Ascending aorta (tissue), 2 donors: ENCODE results near the gene ZEB2. TPM values are rescaled to one million over a fixed set of nuclear protein-coding genes. Genes with fewer than 3 reads are reported as not detected.

Experiments used
- DNase-seq, 2 donors: peaks; one replicate each; pipeline ENCODE4 v3.0.0-alpha.2; 2019; ENCODE audit warnings: low spot score in 2 of 2
- H3K27ac ChIP-seq, 2 donors: fragments of 200-600 bp; sonication (generic); one replicate each; pipeline ENCODE4 v1.5.1; 2016 to 2017; ENCODE audit warnings: mild to moderate bottlenecking in 1 of 2
- H3K27me3 ChIP-seq: fragments of 200-600 bp; sonication (generic); one replicate; pipeline ENCODE4 v1.5.1; 2017
- H3K36me3 ChIP-seq, 2 donors: fragments of 200-600 bp; sonication (generic); one replicate each; pipeline ENCODE4 v1.5.1; 2016
- H3K4me1 ChIP-seq, 2 donors: fragments of 200-600 bp; sonication (generic); one replicate each; pipeline ENCODE4 v1.5.1; 2016 to 2017; ENCODE audit warnings: mild to moderate bottlenecking in 1 of 2
- H3K4me3 ChIP-seq, 2 donors: fragments of 200-600 bp; sonication (generic); one replicate each; pipeline ENCODE4 v1.5.1; 2016 to 2017; ENCODE audit warnings: mild to moderate bottlenecking in 1 of 2
- H3K9me3 ChIP-seq, 2 donors: fragments of 200-600 bp; sonication (generic); one replicate each; pipeline ENCODE4 v1.5.1; 2016
- CTCF ChIP-seq, 3 experiments: fragments of 200-600 bp in 2 of 3; fragments of 450-650 bp in 1 of 3; sonication (generic) in 2 of 3; IDR thresholded peaks; one replicate each; pipeline ENCODE4 v1.5.1; 2016 to 2019; ENCODE audit warnings: antibody characterized with exemption in 3 of 3, mild to moderate bottlenecking in 1 of 3, moderate library complexity in 1 of 3
- intact Hi-C: fragments of 100-400 bp; cut with DNase I; formaldehyde crosslinking; loops from one replicate; pipeline ENCODE4 v1.15.1; 2023
- total RNA-seq: library from RNA; depleted of rRNA; stranded (reverse); fragments of >200 nt; gene quantifications from one replicate; pipeline ENCODE4 v1.1.0, GENCODE V29; 2016

Gene ZEB2
- total RNA-seq, 1 donor from 2014 or later = 74.6 TPM

GRCh38 chr2:144405982-144406788 is 113.7 kb downstream of the ZEB2 start:
- no peak for TF ChIP-seq CTCF (IDR thresholded peaks at IDR 0.05)
- intact Hi-C loops = no loop called here
- Histone ChIP-seq H3K27ac (peak overlapping the region in 1 of 2 donors; percentile 2), H3K4me1 (no peaks in the 10 kb centered on the region), H3K9me3 (no peaks in the 10 kb centered on the region), H3K4me3 (no peak overlapping the region), H3K27me3 (no peaks in the 10 kb centered on the region), H3K36me3 (peaks cover 6 to 19% of the 10 kb centered on the region in 2 donors)
- DNase-seq = no peak

- Histone ChIP-seq H3K36me3 (peaks cover 14 to 21% of the 10 kb centered on the region in 2 donors), H3K27ac (no peak overlapping the region), H3K9me3 (no peaks in the 10 kb centered on the region), H3K4me1 (no peaks in the 10 kb centered on the region), H3K4me3 (no peak overlapping the region), H3K27me3 (no peaks in the 10 kb centered on the region)
- intact Hi-C loops = no loop called here
- DNase-seq = no peak
- no peak for TF ChIP-seq CTCF (IDR thresholded peaks at IDR 0.05)
Measured at GRCh38 chr2:144405321-144405720, 114.6 kb downstream of the ZEB2 start.

- H3K4me3 ChIP-seq = no peak overlapping the region
- no peaks in the 10 kb centered on the region for H3K4me1 ChIP-seq
- TF ChIP-seq CTCF (IDR thresholded peaks at IDR 0.05) = no peak
- H3K27ac ChIP-seq = no peak overlapping the region
- no peaks in the 10 kb centered on the region for H3K27me3 ChIP-seq
- DNase-seq = no peak
- no peaks in the 10 kb centered on the region for H3K9me3 ChIP-seq
- peaks cover 19 to 26% of the 10 kb centered on the region in 2 donors for H3K36me3 ChIP-seq
- intact Hi-C loops = no loop called here
Measured at GRCh38 chr2:144404586-144405314, 115.2 kb downstream of the ZEB2 start.

- H3K4me1 ChIP-seq = no peaks in the 10 kb centered on the region
- no peaks in the 10 kb centered on the region for H3K27me3 ChIP-seq
- no peaks in the 10 kb centered on the region for H3K9me3 ChIP-seq
- no peak for TF ChIP-seq CTCF (IDR thresholded peaks at IDR 0.05)
- intact Hi-C loops = no loop called here
- H3K4me3 ChIP-seq = no peak overlapping the region
- no peak overlapping the region for H3K27ac ChIP-seq
- peaks cover 28 to 34% of the 10 kb centered on the region in 2 donors for H3K36me3 ChIP-seq
- no peak for DNase-seq
Measured at GRCh38 chr2:144403933-144404332, 116.0 kb downstream of the ZEB2 start.

- no peaks in the 10 kb centered on the region for H3K9me3 ChIP-seq
- intact Hi-C loops = no loop called here
- no peak overlapping the region for H3K4me3 ChIP-seq
- H3K36me3 ChIP-seq = peaks cover 40 to 47% of the 10 kb centered on the region in 2 donors
- TF ChIP-seq CTCF (IDR thresholded peaks at IDR 0.05) = no peak
- no peaks in the 10 kb centered on the region for H3K27me3 ChIP-seq
- H3K4me1 ChIP-seq = no peaks in the 10 kb centered on the region
- H3K27ac ChIP-seq = no peak overlapping the region
- DNase-seq = no peak
Measured at GRCh38 chr2:144402251-144402650, 117.7 kb downstream of the ZEB2 start.
